ENCODE data around the gene PDE2A. TPM values are rescaled to one million over a fixed set of nuclear protein-coding genes. Genes with fewer than 3 reads are reported as not detected.

Gene PDE2A
- total RNA-seq, 1 donor from 2014 or later: 19.6 TPM

DNA sequence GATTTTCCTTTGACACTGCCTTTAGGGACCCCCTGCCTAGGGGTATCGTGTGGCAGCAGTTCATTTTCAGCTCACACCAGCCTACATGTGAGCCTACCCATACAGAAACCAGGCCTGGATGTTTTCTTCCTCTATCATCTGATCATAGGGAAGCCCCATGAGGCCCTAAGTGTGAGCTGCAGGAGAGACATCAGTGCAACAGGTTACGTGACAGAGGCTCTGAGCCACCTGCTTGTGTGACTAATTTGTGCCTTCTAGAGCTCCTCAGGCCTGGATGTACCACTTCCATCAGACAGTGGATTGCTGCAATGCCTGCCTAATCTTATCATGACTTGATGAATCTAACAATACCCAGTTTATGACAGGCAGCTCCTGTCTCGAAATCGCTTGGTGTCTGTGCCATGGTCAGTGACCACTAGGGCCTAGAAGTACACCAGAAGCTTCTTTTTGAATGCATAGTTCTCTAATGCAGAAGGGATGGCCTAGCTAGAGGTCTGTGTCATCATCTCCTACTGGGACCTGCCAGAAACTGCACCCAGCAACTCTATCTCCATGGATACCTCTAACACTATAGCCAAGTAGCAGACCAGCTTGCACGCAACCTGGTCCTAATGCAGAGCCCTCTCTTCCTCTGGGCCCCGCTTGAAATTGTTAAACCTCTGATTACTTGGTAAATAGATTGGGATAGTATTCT is 130.2 kb downstream of the PDE2A start:
- Histone ChIP-seq H3K4me3 (no peak overlapping the region), H3K27ac (replicated peaks) (no peak overlapping the region), H3K36me3 (no peaks in the 10 kb centered on the region), H3K4me1 (no peaks in the 10 kb centered on the region), H3K9me3 (replicated peaks) (no peaks in the 10 kb centered on the region), H3K27me3 (ENCODE audit: low read depth) (peaks cover 64% of the 10 kb centered on the region)
- DNase-seq: no peak
- intact Hi-C loops (cut with micrococcal nuclease): no loop called here
- TF ChIP-seq, protein P1, sequence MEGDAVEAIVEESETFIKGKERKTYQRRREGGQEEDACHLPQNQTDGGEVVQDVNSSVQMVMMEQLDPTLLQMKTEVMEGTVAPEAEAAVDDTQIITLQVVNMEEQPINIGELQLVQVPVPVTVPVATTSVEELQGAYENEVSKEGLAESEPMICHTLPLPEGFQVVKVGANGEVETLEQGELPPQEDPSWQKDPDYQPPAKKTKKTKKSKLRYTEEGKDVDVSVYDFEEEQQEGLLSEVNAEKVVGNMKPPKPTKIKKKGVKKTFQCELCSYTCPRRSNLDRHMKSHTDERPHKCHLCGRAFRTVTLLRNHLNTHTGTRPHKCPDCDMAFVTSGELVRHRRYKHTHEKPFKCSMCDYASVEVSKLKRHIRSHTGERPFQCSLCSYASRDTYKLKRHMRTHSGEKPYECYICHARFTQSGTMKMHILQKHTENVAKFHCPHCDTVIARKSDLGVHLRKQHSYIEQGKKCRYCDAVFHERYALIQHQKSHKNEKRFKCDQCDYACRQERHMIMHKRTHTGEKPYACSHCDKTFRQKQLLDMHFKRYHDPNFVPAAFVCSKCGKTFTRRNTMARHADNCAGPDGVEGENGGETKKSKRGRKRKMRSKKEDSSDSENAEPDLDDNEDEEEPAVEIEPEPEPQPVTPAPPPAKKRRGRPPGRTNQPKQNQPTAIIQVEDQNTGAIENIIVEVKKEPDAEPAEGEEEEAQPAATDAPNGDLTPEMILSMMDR (IDR thresholded peaks at IDR 0.05; ENCODE audit: borderline replicate concordance): no peak

DNA sequence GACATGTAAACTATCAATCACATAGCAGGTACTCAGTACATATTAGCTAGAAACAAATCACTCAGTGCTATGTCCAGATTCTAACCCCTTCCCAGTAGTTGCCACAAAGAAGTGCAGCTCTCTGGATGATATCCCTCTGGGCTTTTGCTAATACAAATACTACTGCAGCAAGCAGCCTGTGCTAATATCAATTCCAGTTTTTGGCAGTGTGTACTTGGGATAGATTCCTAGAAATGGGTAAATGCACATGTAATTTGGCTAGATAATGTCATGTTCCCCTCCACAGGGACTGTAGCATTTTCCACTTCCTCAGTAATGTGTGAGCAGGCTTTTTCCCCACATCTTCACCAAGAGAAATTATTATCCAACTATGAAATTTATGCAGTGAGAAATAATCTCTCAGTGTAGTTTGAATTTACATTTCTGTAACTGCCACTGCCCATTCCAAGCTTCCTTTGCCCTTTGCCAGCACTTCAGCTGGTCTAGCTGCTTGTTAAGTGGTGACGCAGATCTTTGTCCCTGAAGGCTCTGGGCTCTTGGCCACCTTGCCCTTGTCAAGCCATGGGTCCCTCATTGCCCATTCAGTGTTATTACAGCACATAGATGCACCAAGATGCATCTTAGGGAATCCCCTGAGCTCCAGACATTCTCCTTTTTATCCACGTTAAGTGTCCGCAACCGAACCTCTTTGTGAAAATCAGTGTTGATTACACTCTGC is 132.8 kb downstream of the PDE2A start:
- peaks cover 67% of the 10 kb centered on the region for H3K27me3 ChIP-seq (ENCODE audit: low read depth)
- no peak overlapping the region for H3K27ac ChIP-seq (replicated peaks)
- H3K4me1 ChIP-seq: no peaks in the 10 kb centered on the region
- H3K9me3 ChIP-seq (replicated peaks): no peaks in the 10 kb centered on the region
- TF ChIP-seq, protein P1 (IDR thresholded peaks at IDR 0.05; ENCODE audit: borderline replicate concordance): no peak
- intact Hi-C loops (cut with micrococcal nuclease): no loop called here
- H3K36me3 ChIP-seq: no peaks in the 10 kb centered on the region
- H3K4me3 ChIP-seq: no peak overlapping the region
- DNase-seq: no peak

DNA sequence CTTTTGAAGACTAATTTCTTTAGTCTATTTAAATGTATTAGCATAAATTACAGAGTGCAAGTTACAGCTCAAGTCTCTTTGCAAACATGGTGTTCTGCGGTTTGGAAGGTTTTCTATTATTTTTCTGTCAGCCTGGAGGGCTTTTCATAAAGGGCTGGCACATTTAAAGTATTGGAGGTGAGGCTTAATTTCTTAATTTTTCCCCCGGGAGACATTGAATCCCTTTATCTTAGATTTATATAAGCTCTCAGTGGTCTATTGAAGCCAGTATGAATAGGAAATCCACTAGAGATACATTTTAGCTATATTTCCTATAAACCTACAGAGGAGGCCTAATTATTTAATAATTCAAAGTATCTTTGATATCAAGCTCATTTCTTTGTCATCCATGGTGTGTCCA is 137.2 kb downstream of the PDE2A start:
- TF ChIP-seq, protein P1 (IDR thresholded peaks at IDR 0.05; ENCODE audit: borderline replicate concordance): no peak
- peaks cover 33% of the 10 kb centered on the region for H3K27me3 ChIP-seq (ENCODE audit: low read depth)
- no peaks in the 10 kb centered on the region for H3K9me3 ChIP-seq (replicated peaks)
- H3K4me1 ChIP-seq: no peaks in the 10 kb centered on the region
- DNase-seq: no peak
- H3K27ac ChIP-seq (replicated peaks): no peak overlapping the region
- H3K4me3 ChIP-seq: no peak overlapping the region
- no peaks in the 10 kb centered on the region for H3K36me3 ChIP-seq
- intact Hi-C loops (cut with micrococcal nuclease): no loop called here

DNA sequence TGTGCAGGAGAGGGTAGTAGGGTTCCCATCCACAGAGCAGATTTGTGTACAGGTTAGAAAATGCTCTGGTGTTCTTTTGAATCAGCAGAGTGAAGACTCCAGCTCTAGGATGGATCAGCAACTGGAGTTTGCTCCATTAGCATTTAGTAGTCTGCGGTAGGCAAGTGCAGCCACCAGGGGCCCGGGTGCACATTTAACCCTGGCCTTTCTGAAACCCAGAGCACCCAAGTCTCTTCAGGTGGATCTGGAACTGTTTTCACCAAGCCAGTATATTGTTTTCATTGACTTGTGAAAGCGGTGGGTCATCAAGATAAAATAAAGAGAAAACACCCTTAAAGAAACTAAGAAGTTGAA is 139.1 kb downstream of the PDE2A start:
- H3K27ac ChIP-seq (replicated peaks): no peak overlapping the region
- H3K4me3 ChIP-seq: no peak overlapping the region
- intact Hi-C loops (cut with micrococcal nuclease): no loop called here
- no peaks in the 10 kb centered on the region for H3K9me3 ChIP-seq (replicated peaks)
- H3K27me3 ChIP-seq (ENCODE audit: low read depth): peaks cover 26% of the 10 kb centered on the region
- TF ChIP-seq, protein P1 (IDR thresholded peaks at IDR 0.05; ENCODE audit: borderline replicate concordance): no peak
- no peaks in the 10 kb centered on the region for H3K36me3 ChIP-seq
- H3K4me1 ChIP-seq: no peaks in the 10 kb centered on the region
- no peak for DNase-seq

DNA sequence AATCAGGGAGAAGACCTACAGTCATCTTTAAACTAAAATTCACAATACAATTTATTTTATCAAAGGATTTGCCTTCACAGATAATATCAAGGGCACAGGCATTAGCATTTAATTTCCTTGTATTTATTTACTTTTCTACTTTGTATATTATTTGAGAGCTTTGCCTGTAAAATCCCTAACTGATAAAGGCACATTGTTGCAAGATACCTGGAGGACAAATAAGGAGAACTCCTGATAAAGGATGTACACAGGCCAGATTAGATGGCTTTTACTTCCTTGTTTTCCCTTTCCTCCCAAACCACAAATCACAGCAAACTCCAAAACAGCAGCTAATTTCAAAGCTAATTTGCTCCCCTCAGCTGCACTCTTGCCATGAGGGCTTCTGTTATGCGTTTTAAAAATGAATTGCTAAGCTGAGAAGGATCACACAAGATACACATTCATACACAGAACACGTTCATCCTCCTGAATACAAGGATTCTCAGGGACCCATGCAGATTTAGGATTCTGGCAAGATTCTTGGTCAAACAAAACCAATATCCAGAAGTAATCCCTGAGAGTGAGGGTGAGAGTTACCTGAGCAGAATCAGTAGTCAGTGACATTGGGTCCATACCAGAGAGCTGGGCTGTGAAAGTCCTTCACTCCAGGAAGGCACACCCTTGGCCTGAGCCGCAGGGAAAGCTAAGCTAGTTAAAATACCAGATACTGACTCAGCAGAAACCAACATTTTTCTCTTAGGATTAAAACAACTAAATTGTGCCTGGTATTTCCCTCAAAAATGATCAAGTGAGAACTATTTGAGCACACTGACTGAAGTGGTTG is 139.6 kb downstream of the PDE2A start:
- DNase-seq: no peak
- intact Hi-C loops (cut with micrococcal nuclease): no loop called here
- H3K27ac ChIP-seq (replicated peaks): no peak overlapping the region
- H3K9me3 ChIP-seq (replicated peaks): no peaks in the 10 kb centered on the region
- no peaks in the 10 kb centered on the region for H3K36me3 ChIP-seq
- H3K4me3 ChIP-seq: no peak overlapping the region
- no peaks in the 10 kb centered on the region for H3K4me1 ChIP-seq
- TF ChIP-seq, protein P1 (IDR thresholded peaks at IDR 0.05; ENCODE audit: borderline replicate concordance): no peak
- peaks cover 21% of the 10 kb centered on the region for H3K27me3 ChIP-seq (ENCODE audit: low read depth)
